Erythroblast (primary cell): ENCODE measurements around the gene DDX25.

Experiments used
- GATA1 ChIP-seq: IDR thresholded peaks from 2 replicates; pipeline ENCODE4 v1.6.1; 2011; ENCODE audit warnings: low read depth, mild to moderate bottlenecking, control low read depth, low read length, moderate library complexity
- POLR2A ChIP-seq: IDR thresholded peaks from 2 replicates; pipeline ENCODE4 v1.6.1; 2011; ENCODE audit warnings: mild to moderate bottlenecking, low read length

- TF ChIP-seq POLR2A (no peak), GATA1 (no peak)
These were observed 54.6 kb downstream of the DDX25 start for GRCh38 chr11:125958872-125959400.
